Neural cell (in vitro differentiated cells): ENCODE data around the gene ANGPTL3. TPM values are rescaled to one million over a fixed set of nuclear protein-coding genes. Genes with fewer than 3 reads are reported as not detected.

Experiments
- H2AFZ ChIP-seq: fragments of 200-600, 300-800 bp; sonication (generic), shearing (Covaris generic); 2 replicates; pipeline ENCODE4 v1.6.0; 2014; ENCODE audit warnings: low read depth, mild to moderate bottlenecking, antibody characterized with exemption, low read length, moderate library complexity
- H3F3A ChIP-seq: fragments of 200-600 bp; shearing (Covaris generic); 2 replicates; pipeline ENCODE4 v1.6.1; 2016; ENCODE audit warnings: mild to moderate bottlenecking, moderate library complexity, mixed read lengths, antibody characterized with exemption, low read length; ENCODE audit not compliant: insufficient read depth, poor library complexity, severe bottlenecking
- H3K27ac ChIP-seq: fragments of 200-600, 300-800 bp; sonication (generic), shearing (Covaris generic); 2 replicates; pipeline ENCODE4 v1.5.1; 2014; ENCODE audit warnings: mild to moderate bottlenecking, low read length, moderate library complexity
- H3K27me3 ChIP-seq: fragments of 300-800, 200-600 bp; sonication (generic), shearing (Covaris generic); 2 replicates; pipeline ENCODE4 v1.6.0; 2014; ENCODE audit warnings: mild to moderate bottlenecking, low read depth, low read length, moderate library complexity; ENCODE audit not compliant: insufficient read depth
- H3K36me3 ChIP-seq: fragments of 300-800, 200-600 bp; sonication (generic), shearing (Covaris generic); 2 replicates; pipeline ENCODE4 v1.5.1; 2014; ENCODE audit warnings: mild to moderate bottlenecking, antibody characterized with exemption, low read length, moderate library complexity; ENCODE audit not compliant: insufficient read depth
- H3K4me2 ChIP-seq: fragments of 300-800, 200-600 bp; sonication (generic), shearing (Covaris generic); 2 replicates; pipeline ENCODE4 v1.6.0; 2014; ENCODE audit warnings: mild to moderate bottlenecking, low read length
- H3K4me3 ChIP-seq: fragments of 300-800, 200-600 bp; sonication (generic), shearing (Covaris generic); 2 replicates; pipeline ENCODE4 v1.5.1; 2014; ENCODE audit warnings: mild to moderate bottlenecking, low read length, moderate library complexity
- H3K79me2 ChIP-seq: fragments of 200-600 bp; shearing (Covaris generic); replicated peaks from 2 replicates; pipeline ENCODE4 v1.6.0; 2014; ENCODE audit warnings: mild to moderate bottlenecking, low read length, moderate library complexity; ENCODE audit not compliant: insufficient read depth
- H3K9ac ChIP-seq: fragments of 300-800, 200-600 bp; sonication (generic), shearing (Covaris generic); 2 replicates; pipeline ENCODE4 v1.6.1; 2016; ENCODE audit warnings: mild to moderate bottlenecking, low read length, mixed read lengths
- H3K9me2 ChIP-seq: fragments of 200-600 bp; shearing (Covaris generic); 2 replicates; pipeline ENCODE4 v1.6.1; 2016; ENCODE audit warnings: mild to moderate bottlenecking, low read length, mixed read lengths; ENCODE audit not compliant: insufficient read depth
- H3K9me3 ChIP-seq: fragments of 200-600, 300-800 bp; sonication (generic), shearing (Covaris generic); 2 replicates; pipeline ENCODE4 v1.6.1; 2016; ENCODE audit warnings: mild to moderate bottlenecking, mixed run types, low read length, moderate library complexity, mixed read lengths
- H4K20me1 ChIP-seq: fragments of 200-600 bp; shearing (Covaris generic); 2 replicates; pipeline ENCODE4 v1.6.1; 2016; ENCODE audit warnings: mild to moderate bottlenecking, mixed run types; ENCODE audit not compliant: insufficient read depth
- EP300 ChIP-seq: fragments of 450-650 bp; conservative IDR thresholded peaks from 2 replicates; pipeline ENCODE4 v1.6.1; 2014; ENCODE audit warnings: antibody characterized with exemption, mild to moderate bottlenecking, moderate library complexity; ENCODE audit not compliant: poor library complexity, severe bottlenecking
- EZH2 ChIP-seq: fragments of 200-600, 300-800 bp; shearing (Covaris generic), sonication (generic); IDR thresholded peaks from 2 replicates; pipeline ENCODE4 v1.6.1; 2014; ENCODE audit warnings: antibody characterized with exemption, low read length, borderline replicate concordance, mild to moderate bottlenecking; ENCODE audit not compliant: insufficient read depth, poor library complexity, severe bottlenecking
- MXI1 ChIP-seq: fragments of 450-650 bp; conservative IDR thresholded peaks from 2 replicates; pipeline ENCODE4 v1.6.1; 2014; ENCODE audit warnings: antibody characterized with exemption, mild to moderate bottlenecking; ENCODE audit not compliant: poor library complexity, severe bottlenecking
- POLR2AphosphoS5 ChIP-seq: IDR thresholded peaks from 2 replicates; pipeline ENCODE4 v1.6.1; 2012
- RAD21 ChIP-seq: fragments of 450-650 bp; conservative IDR thresholded peaks from 2 replicates; pipeline ENCODE4 v1.6.1; 2014; ENCODE audit warnings: antibody characterized with exemption, mild to moderate bottlenecking, moderate library complexity
- REST ChIP-seq: IDR thresholded peaks from 2 replicates; pipeline ENCODE4 v1.6.1; 2012; ENCODE audit warnings: borderline replicate concordance
- SMC3 ChIP-seq: fragments of 450-650 bp; conservative IDR thresholded peaks from 2 replicates; pipeline ENCODE4 v1.6.1; 2014; ENCODE audit warnings: antibody characterized with exemption, mild to moderate bottlenecking, moderate library complexity; ENCODE audit not compliant: poor library complexity
- TAF1 ChIP-seq: IDR thresholded peaks from 2 replicates; pipeline ENCODE4 v1.6.1; 2012; ENCODE audit warnings: low read depth
- polyA plus RNA-seq: library from polyadenylated mRNA; depleted of rRNA; stranded (reverse); fragments of >200 nt; gene quantifications from 2 replicates; pipeline ENCODE4 v1.2.3, GENCODE V29; 2014
- TF ChIP-seq, protein P1 (sequence below): fragments of 450-650 bp; IDR thresholded peaks from 2 replicates; pipeline ENCODE4 v1.5.1; 2014; ENCODE audit warnings: antibody characterized with exemption, mild to moderate bottlenecking, moderate library complexity; ENCODE audit not compliant: poor library complexity, severe bottlenecking

The ANGPTL3 gene
- polyA plus RNA-seq, 1 donor from 2014 or later, result not detected

DNA sequence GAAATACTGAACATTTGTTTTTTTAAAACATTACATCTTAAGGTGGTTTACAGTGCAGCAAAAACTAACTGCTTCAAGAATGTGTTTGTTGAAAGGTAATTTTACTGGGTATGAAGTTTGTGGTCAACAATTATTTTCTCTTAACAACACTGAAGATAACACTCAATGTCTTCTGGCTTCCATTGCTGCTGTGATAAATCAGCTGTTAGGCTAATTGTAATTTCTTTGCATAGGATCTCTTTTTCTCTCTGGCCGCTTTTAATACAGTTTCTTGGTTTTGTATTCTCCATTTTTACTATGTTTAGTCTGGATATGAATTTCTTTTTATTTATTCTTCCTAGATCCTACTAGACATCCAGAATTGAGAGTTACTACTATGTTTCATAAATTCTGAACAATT is 46.0 kb downstream of the ANGPTL3 start:
- H3K4me3 ChIP-seq, result no peak overlapping the region
- H3K27ac ChIP-seq, result no peak overlapping the region
- no peak for TF ChIP-seq REST
- TF ChIP-seq POLR2AphosphoS5, result no peak
- TF ChIP-seq, protein P1, sequence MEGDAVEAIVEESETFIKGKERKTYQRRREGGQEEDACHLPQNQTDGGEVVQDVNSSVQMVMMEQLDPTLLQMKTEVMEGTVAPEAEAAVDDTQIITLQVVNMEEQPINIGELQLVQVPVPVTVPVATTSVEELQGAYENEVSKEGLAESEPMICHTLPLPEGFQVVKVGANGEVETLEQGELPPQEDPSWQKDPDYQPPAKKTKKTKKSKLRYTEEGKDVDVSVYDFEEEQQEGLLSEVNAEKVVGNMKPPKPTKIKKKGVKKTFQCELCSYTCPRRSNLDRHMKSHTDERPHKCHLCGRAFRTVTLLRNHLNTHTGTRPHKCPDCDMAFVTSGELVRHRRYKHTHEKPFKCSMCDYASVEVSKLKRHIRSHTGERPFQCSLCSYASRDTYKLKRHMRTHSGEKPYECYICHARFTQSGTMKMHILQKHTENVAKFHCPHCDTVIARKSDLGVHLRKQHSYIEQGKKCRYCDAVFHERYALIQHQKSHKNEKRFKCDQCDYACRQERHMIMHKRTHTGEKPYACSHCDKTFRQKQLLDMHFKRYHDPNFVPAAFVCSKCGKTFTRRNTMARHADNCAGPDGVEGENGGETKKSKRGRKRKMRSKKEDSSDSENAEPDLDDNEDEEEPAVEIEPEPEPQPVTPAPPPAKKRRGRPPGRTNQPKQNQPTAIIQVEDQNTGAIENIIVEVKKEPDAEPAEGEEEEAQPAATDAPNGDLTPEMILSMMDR, result no peak
- TF ChIP-seq MXI1, result no peak
- no peak for TF ChIP-seq TAF1
- no peak for TF ChIP-seq EP300
- no peak for TF ChIP-seq EZH2
- TF ChIP-seq SMC3, result no peak
- TF ChIP-seq RAD21, result no peak
- no peaks in the 10 kb centered on the region for H3F3A ChIP-seq
- peaks cover 21% of the 10 kb centered on the region for H3K36me3 ChIP-seq
- no peak overlapping the region for H3K9ac ChIP-seq
- no peaks in the 10 kb centered on the region for H4K20me1 ChIP-seq
- no peaks in the 10 kb centered on the region for H3K9me2 ChIP-seq
- H3K9me3 ChIP-seq, result no peaks in the 10 kb centered on the region
- H3K79me2 ChIP-seq, result no peaks in the 10 kb centered on the region
- no peak overlapping the region for H3K4me2 ChIP-seq
- no peaks in the 10 kb centered on the region for H3K27me3 ChIP-seq
- H2AFZ ChIP-seq, result no peak overlapping the region

DNA sequence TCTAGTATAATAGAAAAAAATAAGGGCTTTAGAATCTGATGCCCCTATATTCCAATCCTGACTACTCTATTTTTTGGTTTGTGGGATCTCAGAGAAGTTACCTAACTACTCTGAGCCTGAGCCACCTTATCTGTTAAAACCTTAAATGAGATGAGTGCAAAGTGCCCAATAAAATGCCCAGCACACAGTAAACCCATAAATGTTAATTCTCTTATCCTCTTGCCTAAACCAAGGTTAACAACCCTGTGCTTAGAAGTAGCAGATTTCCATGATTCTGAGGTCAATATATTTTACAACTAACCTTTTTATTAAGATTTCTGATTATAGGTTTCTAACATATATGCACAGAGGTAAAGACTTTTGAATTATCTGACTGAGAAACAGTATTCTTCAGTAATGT is 55.1 kb downstream of the ANGPTL3 start:
- Histone ChIP-seq H3K79me2 (peaks cover 13% of the 10 kb centered on the region), H3K27me3 (no peaks in the 10 kb centered on the region), H3K27ac (no peak overlapping the region), H3K4me3 (no peak overlapping the region), H3K4me2 (no peak overlapping the region), H3K9me3 (no peaks in the 10 kb centered on the region), H3F3A (no peaks in the 10 kb centered on the region), H2AFZ (no peak overlapping the region), H3K9me2 (no peaks in the 10 kb centered on the region), H3K9ac (no peak overlapping the region), H4K20me1 (no peaks in the 10 kb centered on the region), H3K36me3 (peaks cover 4% of the 10 kb centered on the region)
- TF ChIP-seq, protein P1, result no peak
- TF ChIP-seq EP300 (no peak), REST (no peak), EZH2 (no peak), SMC3 (no peak), TAF1 (no peak), POLR2AphosphoS5 (no peak), MXI1 (no peak), RAD21 (no peak)
